Ishikawa (cell line): ENCODE data around the gene SLC30A9.

ENCODE experiments used
- CEBPB ChIP-seq: IDR thresholded peaks from 2 replicates; pipeline ENCODE4 v1.6.1; 2012
- CREB1 ChIP-seq: IDR thresholded peaks from 2 replicates; pipeline ENCODE4 v1.6.1; 2012; ENCODE audit warnings: low read depth
- EGR1 ChIP-seq: IDR thresholded peaks from 2 replicates; pipeline ENCODE4 v1.6.1; 2012
- EP300 ChIP-seq: IDR thresholded peaks from 2 replicates; pipeline ENCODE4 v1.6.1; 2012; ENCODE audit warnings: borderline replicate concordance
- FOXM1 ChIP-seq: IDR thresholded peaks from 2 replicates; pipeline ENCODE4 v1.6.1; 2012; ENCODE audit warnings: low read depth, borderline replicate concordance
- MAX ChIP-seq: IDR thresholded peaks from 2 replicates; pipeline ENCODE4 v1.6.1; 2012
- NFIC ChIP-seq: IDR thresholded peaks from 2 replicates; pipeline ENCODE4 v1.6.1; 2012
- RAD21 ChIP-seq: IDR thresholded peaks from 2 replicates; pipeline ENCODE4 v1.6.1; 2012; ENCODE audit warnings: low read depth
- TAF1 ChIP-seq: IDR thresholded peaks from 2 replicates; pipeline ENCODE4 v1.6.1; 2012; ENCODE audit warnings: low read depth, mild to moderate bottlenecking
- TCF12 ChIP-seq: IDR thresholded peaks from 2 replicates; pipeline ENCODE4 v1.6.1; 2012; ENCODE audit warnings: low read depth
- YY1 ChIP-seq: IDR thresholded peaks from 2 replicates; pipeline ENCODE4 v1.6.1; 2012; ENCODE audit warnings: low read depth
- ZBTB7A ChIP-seq: IDR thresholded peaks from 2 replicates; pipeline ENCODE4 v1.6.1; 2012; ENCODE audit warnings: low read depth
- TF ChIP-seq, protein P1 (sequence below): IDR thresholded peaks from 2 replicates; pipeline ENCODE4 v1.6.1; 2012; ENCODE audit warnings: low read depth, mild to moderate bottlenecking

DNA sequence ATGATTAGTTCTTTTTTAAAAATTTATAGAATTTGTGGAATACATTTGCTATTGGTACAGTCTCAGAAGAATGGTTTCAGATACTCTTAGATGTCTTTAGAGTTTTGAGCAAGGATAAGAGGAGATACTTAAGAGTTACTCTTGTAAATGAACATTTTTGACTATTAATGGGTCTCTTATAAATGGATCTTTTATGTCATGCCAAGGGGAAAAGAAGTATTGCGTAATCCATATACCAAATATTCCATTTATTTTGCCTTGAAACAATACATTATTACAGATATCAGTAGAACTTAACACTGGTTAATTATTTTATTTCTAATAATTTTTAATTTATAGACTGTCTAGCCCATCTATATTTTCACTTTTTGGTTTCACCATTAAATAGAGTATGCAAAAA lies 25.9 kb upstream of the SLC30A9 start:
- TF ChIP-seq EGR1 = no peak
- no peak for TF ChIP-seq EP300
- TF ChIP-seq CEBPB = peak; percentile 71
- TF ChIP-seq, protein P1, sequence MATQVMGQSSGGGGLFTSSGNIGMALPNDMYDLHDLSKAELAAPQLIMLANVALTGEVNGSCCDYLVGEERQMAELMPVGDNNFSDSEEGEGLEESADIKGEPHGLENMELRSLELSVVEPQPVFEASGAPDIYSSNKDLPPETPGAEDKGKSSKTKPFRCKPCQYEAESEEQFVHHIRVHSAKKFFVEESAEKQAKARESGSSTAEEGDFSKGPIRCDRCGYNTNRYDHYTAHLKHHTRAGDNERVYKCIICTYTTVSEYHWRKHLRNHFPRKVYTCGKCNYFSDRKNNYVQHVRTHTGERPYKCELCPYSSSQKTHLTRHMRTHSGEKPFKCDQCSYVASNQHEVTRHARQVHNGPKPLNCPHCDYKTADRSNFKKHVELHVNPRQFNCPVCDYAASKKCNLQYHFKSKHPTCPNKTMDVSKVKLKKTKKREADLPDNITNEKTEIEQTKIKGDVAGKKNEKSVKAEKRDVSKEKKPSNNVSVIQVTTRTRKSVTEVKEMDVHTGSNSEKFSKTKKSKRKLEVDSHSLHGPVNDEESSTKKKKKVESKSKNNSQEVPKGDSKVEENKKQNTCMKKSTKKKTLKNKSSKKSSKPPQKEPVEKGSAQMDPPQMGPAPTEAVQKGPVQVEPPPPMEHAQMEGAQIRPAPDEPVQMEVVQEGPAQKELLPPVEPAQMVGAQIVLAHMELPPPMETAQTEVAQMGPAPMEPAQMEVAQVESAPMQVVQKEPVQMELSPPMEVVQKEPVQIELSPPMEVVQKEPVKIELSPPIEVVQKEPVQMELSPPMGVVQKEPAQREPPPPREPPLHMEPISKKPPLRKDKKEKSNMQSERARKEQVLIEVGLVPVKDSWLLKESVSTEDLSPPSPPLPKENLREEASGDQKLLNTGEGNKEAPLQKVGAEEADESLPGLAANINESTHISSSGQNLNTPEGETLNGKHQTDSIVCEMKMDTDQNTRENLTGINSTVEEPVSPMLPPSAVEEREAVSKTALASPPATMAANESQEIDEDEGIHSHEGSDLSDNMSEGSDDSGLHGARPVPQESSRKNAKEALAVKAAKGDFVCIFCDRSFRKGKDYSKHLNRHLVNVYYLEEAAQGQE = no peak
- no peak for TF ChIP-seq CREB1
- TF ChIP-seq RAD21 = no peak
- no peak for TF ChIP-seq MAX
- no peak for TF ChIP-seq NFIC
- TF ChIP-seq FOXM1 = no peak
- no peak for TF ChIP-seq TCF12
- TF ChIP-seq TAF1 = no peak
- no peak for TF ChIP-seq ZBTB7A
- no peak for TF ChIP-seq YY1
